HUES48 (cell line): ENCODE data around the gene ZNF334.
A peak's percentile ranks its signal among the peaks of the same experiment; 100 is the strongest.

Experiments used
- H3K27ac ChIP-seq: one replicate; pipeline ENCODE4 v1.7.0; 2013; ENCODE audit warnings: low read depth, low read length, inconsistent platforms
- H3K27me3 ChIP-seq: 2 replicates; pipeline ENCODE4 v1.6.1; 2013; ENCODE audit warnings: mild to moderate bottlenecking, low read length; ENCODE audit not compliant: control insufficient read depth, insufficient read depth
- H3K36me3 ChIP-seq: 2 replicates; pipeline ENCODE4 v1.6.1; 2013; ENCODE audit warnings: low read length; ENCODE audit not compliant: control insufficient read depth, insufficient read depth
- H3K4me1 ChIP-seq: 2 replicates; pipeline ENCODE4 v1.6.1; 2013; ENCODE audit warnings: mild to moderate bottlenecking, low read length; ENCODE audit not compliant: control insufficient read depth, insufficient read depth
- H3K4me3 ChIP-seq: 2 replicates; pipeline ENCODE4 v1.5.1; 2013; ENCODE audit warnings: mild to moderate bottlenecking, low read depth, low read length
- H3K9ac ChIP-seq: 2 replicates; pipeline ENCODE4 v1.6.1; 2013; ENCODE audit warnings: mild to moderate bottlenecking, low read depth, low read length, moderate library complexity
- H3K9me3 ChIP-seq: 2 replicates; pipeline ENCODE4 v1.6.1; 2013; ENCODE audit warnings: low read length; ENCODE audit not compliant: control insufficient read depth, insufficient read depth

ZNF334 gene

DNA sequence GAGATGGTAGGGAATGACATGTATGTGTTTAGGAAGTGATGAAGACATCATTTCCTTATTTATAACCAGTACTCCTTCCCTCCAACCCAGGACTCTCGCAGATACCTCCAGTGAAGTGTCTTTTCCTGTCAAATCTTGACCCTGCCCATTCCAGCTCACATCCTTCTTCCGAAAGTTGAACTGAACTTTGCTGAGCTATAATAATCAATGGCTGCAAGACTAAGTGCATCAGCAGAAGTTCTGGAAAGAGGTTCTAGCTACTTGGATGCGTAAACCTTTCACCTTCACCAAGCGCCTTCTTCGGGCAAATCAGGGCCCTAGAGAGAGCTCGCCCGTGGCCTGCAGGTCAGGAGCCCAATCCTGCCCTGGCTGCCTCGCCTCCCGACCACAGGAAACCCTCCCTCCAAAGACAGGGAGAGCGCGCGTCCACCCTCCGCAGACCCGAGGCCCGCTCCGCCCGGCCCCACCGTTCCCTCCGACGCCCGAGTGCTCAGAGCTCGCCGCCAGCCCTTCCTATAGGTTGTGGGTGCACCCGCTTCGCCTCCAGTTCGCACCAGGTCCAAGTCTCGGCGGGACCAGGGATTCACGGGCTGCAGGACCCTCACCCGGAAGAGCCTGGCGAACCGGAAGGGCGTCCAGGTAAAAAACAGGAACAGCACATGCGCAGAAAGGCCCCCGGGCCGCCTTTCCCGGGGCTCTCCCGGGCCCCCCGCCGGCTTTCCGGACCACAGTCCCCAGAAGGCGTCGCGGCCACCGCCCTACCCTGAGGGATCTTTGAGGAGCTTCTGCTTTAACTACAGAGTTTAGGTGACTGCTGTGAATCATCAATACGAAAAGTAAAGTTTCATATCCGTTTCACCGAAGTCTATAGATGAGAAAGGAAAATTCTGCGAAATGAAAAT lies at the start of gene ZNF334:
Gene ZNF334, minus strand, starts transcription at position 617 of the 902 bp plus-strand sequence. CDS start 1,457 bp downstream, outside the sequence.
- Histone ChIP-seq H3K27me3 (no peaks in the 10 kb centered on the region), H3K36me3 (0 out of 2 replicates have a peak, but pooled peaks cover 4% of the 10 kb centered on the region), H3K4me1 (no peaks in the 10 kb centered on the region), H3K27ac (peak within 1 kb of the TSS; percentile 80), H3K9ac (peak within 1 kb of the TSS; percentile 75), H3K9me3 (no peaks in the 10 kb centered on the region), H3K4me3 (peak within 1 kb of the TSS; percentile 79)

DNA sequence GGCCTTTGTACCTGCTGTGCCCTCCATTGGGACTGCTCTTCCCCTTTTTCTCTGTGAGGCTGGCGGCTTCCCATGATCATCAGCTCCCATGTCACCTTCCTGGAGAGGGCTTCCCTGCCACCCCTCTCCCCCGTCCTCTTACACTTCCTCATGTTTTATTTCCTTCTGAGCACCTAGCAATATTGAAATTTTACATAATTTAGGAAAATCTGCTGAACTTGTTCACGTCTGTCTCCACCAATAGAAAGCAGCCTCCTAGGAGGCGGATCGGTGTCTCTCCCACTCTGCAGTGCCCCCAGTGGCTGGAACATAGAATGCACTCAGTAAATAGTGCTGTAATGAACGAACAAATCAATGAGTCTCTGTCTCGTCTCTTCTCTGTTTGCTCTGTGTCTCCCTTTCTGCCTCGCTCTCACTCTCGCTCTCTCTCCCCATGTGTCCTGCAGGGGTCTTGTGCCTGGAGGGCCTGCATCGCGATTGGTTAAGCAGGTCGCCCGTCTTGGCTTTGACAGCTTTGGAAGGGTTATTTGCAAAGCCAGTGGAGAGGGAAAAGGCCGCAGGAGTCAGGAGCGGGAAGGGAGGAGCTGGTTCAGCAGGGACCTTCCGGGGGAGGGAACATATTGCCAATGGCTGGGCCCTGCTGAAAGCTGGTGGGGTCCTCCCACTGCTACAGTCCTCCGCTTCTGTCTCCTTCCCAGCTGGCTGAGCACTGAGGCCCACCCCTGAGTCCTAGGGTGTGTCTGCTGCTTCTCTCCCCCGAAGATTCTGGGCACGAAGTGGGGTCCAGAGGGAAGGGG lies 49.2 kb upstream of the ZNF334 start:
- Histone ChIP-seq H3K4me3 (peak overlapping the region; percentile 41), H3K36me3 (no peaks in the 10 kb centered on the region), H3K4me1 (peaks cover 23% of the 10 kb centered on the region; the same call in 1 of the 2 replicates), H3K27ac (peak overlapping the region; percentile 71), H3K9me3 (no peaks in the 10 kb centered on the region), H3K27me3 (no peaks in the 10 kb centered on the region), H3K9ac (no peak overlapping the region; the same call in 1 of the 2 replicates)

DNA sequence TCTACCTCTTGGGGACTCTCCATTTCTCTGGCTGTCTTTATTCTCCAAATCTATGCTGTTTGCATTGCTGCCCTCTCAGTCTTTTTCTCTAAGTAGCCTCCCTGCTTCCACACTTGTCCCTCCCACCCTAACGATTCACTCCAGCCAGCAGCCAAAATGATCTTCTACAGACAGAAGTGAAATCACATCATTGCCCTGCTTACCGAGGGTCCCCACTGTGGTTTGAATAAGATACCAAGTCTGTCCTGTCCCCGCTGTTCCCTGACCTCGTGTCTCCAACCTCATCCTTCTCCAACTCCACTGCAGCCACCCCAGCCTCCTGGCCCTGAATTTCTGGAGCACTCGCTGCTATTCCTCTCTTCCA lies 48.6 kb upstream of the ZNF334 start:
- H3K27ac ChIP-seq, result no peak overlapping the region
- H3K9me3 ChIP-seq, result no peaks in the 10 kb centered on the region
- no peak overlapping the region for H3K9ac ChIP-seq
- no peak overlapping the region; the same call in 1 of the 2 replicates for H3K4me3 ChIP-seq
- H3K27me3 ChIP-seq, result no peaks in the 10 kb centered on the region
- H3K36me3 ChIP-seq, result no peaks in the 10 kb centered on the region
- H3K4me1 ChIP-seq, result peaks cover 23% of the 10 kb centered on the region; the same call in 1 of the 2 replicates

DNA sequence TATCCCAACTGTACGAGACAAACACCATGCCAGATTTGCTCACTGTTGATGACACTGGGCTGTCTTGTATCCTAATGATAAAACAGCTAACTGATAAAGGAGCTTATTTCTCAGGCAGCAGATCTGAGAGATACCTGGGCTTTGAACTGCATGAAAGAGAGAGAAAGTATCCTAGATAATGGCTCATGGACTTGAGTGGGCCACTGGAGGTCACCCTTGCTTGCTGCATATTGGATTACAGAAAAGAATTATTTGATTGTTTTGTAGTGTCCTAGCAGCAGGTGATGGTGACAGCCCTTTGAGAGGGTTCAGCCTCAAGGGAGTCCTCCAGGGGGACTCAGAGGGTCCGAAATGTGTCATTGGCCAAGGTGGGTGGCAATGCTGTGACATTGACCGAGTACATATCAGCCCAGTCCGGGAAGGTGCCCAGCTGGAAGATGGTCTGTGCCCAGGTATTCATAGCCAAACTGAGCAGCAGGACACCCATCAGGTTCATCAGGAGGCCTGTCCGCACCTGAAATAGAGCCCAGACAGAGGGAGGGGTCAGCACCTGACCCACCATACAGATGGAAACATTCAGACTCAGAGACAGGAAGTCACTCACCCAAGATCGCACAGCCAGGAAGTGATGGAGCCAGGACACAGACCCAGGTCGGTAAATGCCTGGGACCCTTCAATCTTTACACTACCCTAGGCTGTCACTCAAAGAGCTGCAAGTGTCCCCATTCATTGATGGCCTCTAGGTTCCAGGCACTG lies 46.5 kb upstream of the ZNF334 start:
- Histone ChIP-seq H3K36me3 (no peaks in the 10 kb centered on the region), H3K27me3 (no peaks in the 10 kb centered on the region), H3K27ac (no peak overlapping the region), H3K9me3 (no peaks in the 10 kb centered on the region), H3K4me3 (no peak overlapping the region), H3K9ac (no peak overlapping the region), H3K4me1 (peaks cover 26% of the 10 kb centered on the region)

DNA sequence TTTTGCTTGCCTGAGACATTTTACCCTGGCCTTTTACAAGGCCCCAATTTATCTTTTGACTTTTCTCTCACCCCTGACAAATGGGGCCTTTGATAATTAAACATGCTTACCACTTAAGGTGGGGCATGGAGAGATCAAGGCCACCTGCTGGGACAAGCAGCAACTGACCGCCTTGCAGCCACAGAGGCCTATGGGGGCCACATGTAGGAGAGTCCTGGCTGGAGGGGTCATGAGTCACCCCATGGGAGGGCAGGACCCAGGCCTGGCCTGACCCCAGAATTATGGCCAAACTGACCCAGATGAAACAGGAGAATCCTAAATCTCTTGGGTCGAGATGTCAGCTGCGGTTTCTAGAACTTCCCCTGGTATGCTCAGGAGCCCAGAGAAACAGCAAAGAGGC lies 45.6 kb upstream of the ZNF334 start:
- H3K4me1 ChIP-seq, result peaks cover 30% of the 10 kb centered on the region

DNA sequence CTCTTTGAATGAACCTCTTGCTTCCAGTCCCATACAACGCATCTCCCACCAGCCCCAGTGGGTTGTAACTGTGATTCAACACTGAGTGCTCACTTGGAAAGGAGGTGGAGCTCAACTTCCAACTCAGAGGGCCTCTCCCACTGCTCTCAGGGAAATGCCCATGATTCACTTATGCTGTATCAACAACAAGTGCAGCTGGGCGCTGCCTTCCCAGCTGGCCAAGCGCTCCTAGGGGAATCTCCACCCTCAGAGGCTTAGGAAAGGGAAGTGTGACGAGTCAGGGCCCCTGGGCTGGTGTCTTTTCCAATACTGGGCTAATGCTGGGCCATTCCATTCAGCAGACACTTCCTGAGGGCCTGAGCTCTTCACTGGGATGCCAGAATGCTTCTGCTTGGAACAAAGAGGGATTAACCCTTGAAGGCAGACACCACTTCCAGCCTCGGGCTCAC lies 45.2 kb upstream of the ZNF334 start:
- H3K36me3 ChIP-seq, result no peaks in the 10 kb centered on the region
- H3K9me3 ChIP-seq, result no peaks in the 10 kb centered on the region
- H3K4me3 ChIP-seq, result no peak overlapping the region
- H3K27ac ChIP-seq, result no peak overlapping the region
- no peak overlapping the region for H3K9ac ChIP-seq
- peaks cover 29% of the 10 kb centered on the region for H3K4me1 ChIP-seq
- no peaks in the 10 kb centered on the region for H3K27me3 ChIP-seq

More for the DNA sequence above, 45.6 kb upstream of the ZNF334 start:
- no peak overlapping the region for H3K9ac ChIP-seq
- H3K9me3 ChIP-seq, result no peaks in the 10 kb centered on the region
- H3K36me3 ChIP-seq, result no peaks in the 10 kb centered on the region
- H3K4me3 ChIP-seq, result no peak overlapping the region
- no peak overlapping the region for H3K27ac ChIP-seq
- no peaks in the 10 kb centered on the region for H3K27me3 ChIP-seq

DNA sequence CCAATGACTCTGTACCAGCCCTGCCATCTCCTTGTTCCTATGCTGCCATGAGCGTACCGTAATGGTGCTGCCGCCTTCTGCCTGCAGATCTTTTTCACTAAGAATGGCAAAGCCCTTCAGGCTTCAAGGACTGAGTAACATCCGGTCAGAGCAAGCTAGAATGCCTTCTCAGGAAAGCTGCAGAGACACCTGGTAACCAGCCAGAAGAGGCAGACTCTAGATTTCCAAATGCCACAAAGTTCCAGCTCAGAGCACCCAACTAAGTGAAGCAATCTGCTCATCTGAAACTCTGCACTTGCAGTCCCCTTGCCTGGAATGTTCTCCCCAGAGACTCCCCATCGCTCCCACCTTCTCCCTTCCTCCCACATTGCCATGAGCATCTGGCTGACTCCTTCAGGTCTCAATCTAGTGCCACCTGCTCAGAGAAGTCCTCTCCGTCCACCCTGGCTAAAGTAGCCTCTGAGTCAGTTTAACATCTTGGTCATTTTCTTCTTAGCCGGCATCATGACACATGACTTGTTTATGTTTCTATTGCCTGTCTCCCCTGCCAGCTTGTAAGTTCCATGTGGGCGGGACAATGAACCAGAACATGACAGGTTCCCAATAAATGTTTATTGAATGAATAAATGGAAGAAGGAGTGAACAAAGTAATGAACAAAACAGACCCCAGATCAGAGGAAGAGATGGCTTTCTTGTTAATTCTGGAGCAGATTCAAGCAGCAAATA lies 44.0 kb upstream of the ZNF334 start:
- no peak overlapping the region for H3K27ac ChIP-seq
- peaks cover 26% of the 10 kb centered on the region for H3K4me1 ChIP-seq
- no peaks in the 10 kb centered on the region for H3K36me3 ChIP-seq
- H3K9ac ChIP-seq, result no peak overlapping the region
- no peaks in the 10 kb centered on the region for H3K9me3 ChIP-seq
- H3K4me3 ChIP-seq, result no peak overlapping the region
- no peaks in the 10 kb centered on the region for H3K27me3 ChIP-seq

DNA sequence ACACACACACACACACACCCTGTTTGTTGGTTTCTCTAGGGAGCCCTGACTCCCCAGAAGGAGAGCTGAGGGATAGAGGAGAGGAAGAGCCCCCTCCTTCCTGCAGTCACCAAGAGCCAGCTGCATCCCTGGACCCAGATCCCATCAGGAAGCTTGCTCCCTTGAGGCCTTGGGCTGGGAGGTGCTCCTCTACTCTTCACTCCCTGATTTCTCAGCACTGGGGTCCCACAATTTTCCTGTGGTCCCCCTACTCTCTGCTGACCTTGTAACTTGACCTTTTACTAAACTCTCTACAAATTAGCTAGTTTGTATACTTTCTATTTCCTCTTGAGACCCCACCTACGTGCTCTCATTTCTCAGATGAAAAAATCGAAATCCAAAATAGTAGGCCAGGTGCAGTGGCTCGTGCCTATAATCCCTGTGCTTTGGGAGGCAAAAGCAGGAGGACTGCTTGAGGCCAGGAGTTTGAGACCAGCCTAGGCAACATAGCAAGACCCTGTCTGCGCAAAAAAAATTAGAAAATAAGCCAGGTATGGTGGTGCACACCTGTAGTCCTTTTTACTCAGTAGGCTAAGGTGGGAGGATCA lies 42.1 kb upstream of the ZNF334 start:
- no peak overlapping the region for H3K27ac ChIP-seq
- no peaks in the 10 kb centered on the region for H3K9me3 ChIP-seq
- H3K4me1 ChIP-seq, result peaks cover 30% of the 10 kb centered on the region

DNA sequence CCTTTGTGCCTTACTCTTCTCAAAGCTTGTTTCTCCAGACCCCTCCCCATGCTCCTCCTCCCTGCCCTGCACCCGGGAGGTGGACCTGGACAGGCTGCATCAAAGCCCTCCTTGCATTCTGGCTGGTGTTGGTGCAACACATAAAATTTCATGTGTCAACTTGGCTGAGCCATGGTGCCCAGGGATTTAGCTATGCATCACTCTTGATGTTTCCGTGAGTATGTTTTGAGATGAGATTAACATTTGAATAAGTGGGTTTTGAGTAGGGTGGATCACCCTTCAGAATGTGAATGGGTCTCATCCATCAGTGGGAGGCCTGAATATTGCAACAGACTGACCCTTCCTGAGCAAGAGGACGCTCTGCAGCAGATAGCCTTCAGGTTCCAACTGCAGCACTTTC lies 41.5 kb upstream of the ZNF334 start:
- Histone ChIP-seq H3K9me3 (no peaks in the 10 kb centered on the region), H3K27ac (peak overlapping the region; percentile 13), H3K9ac (no peak overlapping the region), H3K4me3 (no peak overlapping the region), H3K4me1 (peaks cover 30% of the 10 kb centered on the region), H3K36me3 (no peaks in the 10 kb centered on the region), H3K27me3 (no peaks in the 10 kb centered on the region)

More for the DNA sequence above, 42.1 kb upstream of the ZNF334 start:
- H3K9ac ChIP-seq, result no peak overlapping the region
- no peaks in the 10 kb centered on the region for H3K36me3 ChIP-seq
- H3K4me3 ChIP-seq, result no peak overlapping the region
- H3K27me3 ChIP-seq, result no peaks in the 10 kb centered on the region

DNA sequence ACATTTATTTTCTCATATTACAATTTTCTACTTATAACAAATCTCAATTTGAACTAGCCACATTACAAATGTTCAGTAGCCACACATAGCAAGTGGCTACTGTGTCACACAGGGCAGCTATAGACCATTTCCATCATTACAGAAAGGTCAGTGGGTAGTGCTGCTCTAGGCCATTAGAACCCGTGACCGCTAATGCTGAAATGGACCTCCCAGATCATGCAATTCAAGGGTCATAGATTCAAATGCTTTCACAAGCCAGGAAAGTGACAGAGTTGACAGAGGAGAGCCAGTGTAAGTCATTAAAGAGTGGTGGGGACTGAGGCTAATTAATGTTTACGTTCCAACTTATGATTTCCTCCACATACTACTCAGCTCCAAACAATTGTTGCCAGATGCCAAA lies 40.6 kb upstream of the ZNF334 start:
- H3K27me3 ChIP-seq, result no peaks in the 10 kb centered on the region
- peaks cover 30% of the 10 kb centered on the region for H3K4me1 ChIP-seq
- H3K4me3 ChIP-seq, result no peak overlapping the region
- H3K9me3 ChIP-seq, result no peaks in the 10 kb centered on the region
- no peaks in the 10 kb centered on the region for H3K36me3 ChIP-seq
- H3K27ac ChIP-seq, result no peak overlapping the region
- no peak overlapping the region for H3K9ac ChIP-seq
